Lower leg skin (tissue), 3 donors: ENCODE measurements around the gene SGCA.

ENCODE experiments used
- CTCF ChIP-seq, 3 donors: fragments of 450-650 bp; IDR thresholded peaks; one replicate each; pipeline ENCODE4 v1.5.1; 2016; ENCODE audit warnings: antibody characterized with exemption in 3 of 3, mild to moderate bottlenecking in 3 of 3, moderate library complexity in 2 of 3
- POLR2A ChIP-seq, 2 donors: fragments of 450-650 bp; IDR thresholded peaks; one replicate each; pipeline ENCODE4 v1.6.1; 2016 to 2017; ENCODE audit warnings: antibody characterized with exemption in 2 of 2, mild to moderate bottlenecking in 1 of 2, moderate library complexity in 1 of 2

GRCh38 chr17:50144355-50144754 is 21.4 kb upstream of the SGCA start:
- TF ChIP-seq CTCF (IDR thresholded peaks at IDR 0.05): no peak
- no peak for TF ChIP-seq POLR2A (IDR thresholded peaks at IDR 0.05)
